T follicular helper cell (primary cell): ENCODE results near the gene SEPTIN10.
"Not testable (repeated sequence)": the region's sequence is repeated elsewhere in the genome, so short reads cannot be mapped to it uniquely, and the experiment has no call there.

Experiments
- DNase-seq: peaks from one replicate; pipeline ENCODE4 v3.0.0-alpha.2; 2020; ENCODE audit warnings: low read depth

SEPTIN10 gene

GRCh38 chr2:109602617-109603188 is 11.1 kb downstream of the SEPTIN10 start:
- no peak for DNase-seq

GRCh38 chr2:109601783-109602182 is 12.0 kb downstream of the SEPTIN10 start:
- no peak for DNase-seq

- DNase-seq: no peak
Measured at GRCh38 chr2:109597283-109597682, 16.5 kb downstream of the SEPTIN10 start.

- no peak for DNase-seq
Measured at GRCh38 chr2:109595644-109596043, 18.1 kb downstream of the SEPTIN10 start.

- DNase-seq: no peak
Measured at GRCh38 chr2:109594246-109594885, 19.4 kb downstream of the SEPTIN10 start.

GRCh38 chr2:109592905-109593304 is 20.9 kb downstream of the SEPTIN10 start:
- no peak for DNase-seq

- DNase-seq: no peak
Measured at GRCh38 chr2:109591206-109591605, 22.6 kb downstream of the SEPTIN10 start.

GRCh38 chr2:109586687-109587086 is 27.1 kb downstream of the SEPTIN10 start:
- no peak for DNase-seq

GRCh38 chr2:109582928-109583895 is 30.6 kb downstream of the SEPTIN10 start:
- no peak for DNase-seq

GRCh38 chr2:109577630-109578029 is 36.1 kb downstream of the SEPTIN10 start:
- not testable (repeated sequence) for DNase-seq

GRCh38 chr2:109575373-109575772 is 38.4 kb downstream of the SEPTIN10 start:
- DNase-seq: no peak

- DNase-seq: no peak
Measured at GRCh38 chr2:109563980-109564550, 49.7 kb downstream of the SEPTIN10 start.

- DNase-seq: no peak
Measured at GRCh38 chr2:109563288-109563687, 50.5 kb downstream of the SEPTIN10 start.

GRCh38 chr2:109562421-109562820 is 51.3 kb downstream of the SEPTIN10 start:
- DNase-seq: no peak

- no peak for DNase-seq
Measured at GRCh38 chr2:109560265-109560664, 53.5 kb downstream of the SEPTIN10 start.

- no peak for DNase-seq
Measured at GRCh38 chr2:109558076-109558882, 55.5 kb downstream of the SEPTIN10 start.

- DNase-seq: no peak
Measured at GRCh38 chr2:109557309-109557708, 56.5 kb downstream of the SEPTIN10 start.

GRCh38 chr2:109555346-109555900 is 58.3 kb downstream of the SEPTIN10 start:
- DNase-seq: no peak

GRCh38 chr2:109554758-109555157 is 59.0 kb downstream of the SEPTIN10 start:
- no peak for DNase-seq

GRCh38 chr2:109549016-109549590 is 64.7 kb downstream of the SEPTIN10 start:
- no peak for DNase-seq

- DNase-seq: no peak
Measured at GRCh38 chr2:109547280-109547679, 66.5 kb downstream of the SEPTIN10 start.
